CD4-positive, alpha-beta T cell treated with Interleukin-21 for 1 hour (primary cell): ENCODE results near the gene PSMA7.
"Not testable (repeated sequence)": the region's sequence is repeated elsewhere in the genome, so short reads cannot be mapped to it uniquely, and the experiment has no call there.

Experiments used
- DNase-seq: peaks from one replicate; pipeline ENCODE4 v3.0.0-alpha.2; 2020

Gene PSMA7

DNA sequence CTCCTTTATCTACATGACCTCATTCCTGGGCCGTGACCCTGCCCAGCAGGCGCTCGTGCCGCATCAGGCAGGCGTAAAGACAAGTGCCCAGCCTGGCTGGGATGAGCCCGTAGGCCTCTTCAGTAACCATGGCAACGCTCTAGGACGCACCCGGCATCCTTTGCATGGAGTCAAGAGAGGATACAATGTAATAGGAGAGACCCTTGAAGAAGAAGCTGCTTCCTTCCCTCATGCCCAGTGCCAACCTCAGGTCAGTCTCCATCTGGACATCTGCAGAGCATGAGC, 25.9 kb downstream of the PSMA7 start:
- no peak for DNase-seq

DNA sequence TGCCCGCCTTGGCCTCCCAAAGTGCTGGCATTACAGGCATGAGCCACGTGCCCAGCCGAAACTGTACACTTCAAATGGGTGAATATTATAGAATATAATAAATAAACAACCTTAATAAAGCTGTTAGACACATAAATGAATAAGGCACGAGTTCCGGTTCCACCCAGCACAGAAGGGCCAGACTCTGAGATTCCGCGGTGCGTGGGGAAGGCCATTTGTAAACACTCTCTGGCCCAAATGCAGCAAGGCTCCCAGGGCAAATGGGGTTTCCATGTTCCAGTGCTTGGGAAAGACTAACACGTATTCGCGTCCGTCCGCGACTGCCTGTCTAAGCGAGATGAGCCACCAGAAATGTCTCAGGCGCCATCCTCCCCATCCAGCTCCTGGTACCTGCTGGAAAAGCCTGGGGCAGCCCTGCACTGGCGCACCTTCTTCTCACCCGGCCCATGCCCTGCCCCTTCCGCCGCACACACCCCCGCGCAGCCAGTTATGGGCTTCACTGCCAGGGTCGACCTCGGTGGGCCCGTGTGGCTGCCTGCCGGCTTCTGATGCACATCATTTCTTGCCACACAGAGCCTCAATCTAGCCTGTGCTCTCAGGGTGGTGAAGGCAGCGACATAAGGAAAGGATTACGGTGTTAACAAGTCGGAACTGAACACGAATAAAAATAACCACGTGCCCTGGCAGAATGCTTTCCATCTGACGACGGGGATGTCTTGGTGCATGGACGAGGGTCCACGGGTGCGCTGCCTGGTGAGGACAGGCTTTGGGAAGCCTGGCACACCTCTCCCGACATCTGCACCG, 26.4 kb downstream of the PSMA7 start:
- no peak for DNase-seq

GRCh38 chr20:62115800-62116407, 27.3 kb downstream of the PSMA7 start:
- not testable (repeated sequence) for DNase-seq

GRCh38 chr20:62114894-62115293, 28.3 kb downstream of the PSMA7 start:
- DNase-seq, result no peak

- no peak for DNase-seq
Measured at GRCh38 chr20:62112368-62112767, 30.8 kb downstream of the PSMA7 start.

- no peak for DNase-seq
Measured at GRCh38 chr20:62111148-62111547, 32.0 kb downstream of the PSMA7 start.

DNA sequence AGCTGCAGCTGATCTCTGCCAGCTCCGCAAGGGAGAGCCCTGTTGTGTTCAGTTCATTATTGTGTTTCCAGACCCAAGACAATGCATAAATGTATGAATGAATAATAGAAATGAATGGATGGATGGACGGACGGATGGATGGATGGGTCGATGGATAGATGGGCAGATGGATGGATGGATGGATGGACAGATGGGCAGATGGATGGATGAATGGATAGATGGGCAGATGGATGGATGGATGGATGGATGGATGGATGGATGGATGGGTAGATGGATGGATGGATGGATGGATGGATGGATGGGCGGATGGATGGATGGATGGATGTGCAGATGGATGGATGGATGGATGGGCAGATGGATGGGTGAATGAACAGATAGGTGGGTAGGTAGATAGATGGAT, 37.6 kb downstream of the PSMA7 start:
- DNase-seq, result no peak

- no peak for DNase-seq
Measured at GRCh38 chr20:62104791-62105345, 38.3 kb downstream of the PSMA7 start.

DNA sequence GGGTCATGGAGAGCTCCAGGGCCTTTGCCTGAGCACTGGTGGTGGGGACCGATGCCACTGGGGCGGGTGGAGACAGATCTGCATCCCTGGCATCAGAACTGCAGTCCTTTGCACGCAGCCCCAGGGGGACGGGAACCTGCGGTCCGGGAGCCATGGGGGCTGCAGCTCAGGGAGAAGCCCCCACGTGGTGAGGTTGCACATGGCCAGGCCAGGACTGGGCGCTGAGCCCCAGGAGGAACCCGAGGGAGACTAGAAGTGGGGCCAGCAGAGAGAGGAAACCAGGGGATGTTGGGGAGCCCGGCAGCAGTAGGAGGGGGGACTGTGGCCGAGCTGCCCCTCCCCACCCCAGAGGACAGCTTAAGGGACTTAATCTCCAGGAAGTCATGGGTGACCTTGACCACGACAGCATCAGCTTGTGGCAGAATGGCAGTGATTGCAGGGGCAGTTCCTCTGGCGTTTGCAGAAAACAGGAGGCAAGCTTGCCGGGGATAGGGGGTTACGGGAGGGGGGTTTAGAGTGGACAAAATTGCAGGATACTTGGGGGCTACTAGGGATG, 38.9 kb downstream of the PSMA7 start:
- no peak for DNase-seq

GRCh38 chr20:62103508-62104233, 39.5 kb downstream of the PSMA7 start:
- DNase-seq, result no peak

DNA sequence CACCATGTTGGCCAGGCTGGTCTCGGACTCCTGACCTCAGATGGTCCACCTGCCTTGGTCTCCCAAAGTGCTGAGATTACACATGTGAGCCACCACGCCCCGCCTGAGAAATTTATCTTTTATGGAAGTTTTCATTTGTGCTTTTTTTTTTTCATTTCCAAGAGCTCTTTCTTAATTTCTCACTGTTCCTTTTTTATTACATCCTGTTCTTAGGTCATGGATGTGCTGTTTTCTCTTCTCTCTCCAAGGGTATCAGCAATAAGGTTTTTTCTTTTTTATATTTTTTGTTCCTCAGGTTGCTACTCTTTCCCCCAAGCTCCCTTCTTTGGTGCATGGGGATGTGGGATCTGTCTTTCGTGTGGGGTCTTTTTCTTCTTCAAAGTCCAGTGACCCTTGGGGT, 42.1 kb downstream of the PSMA7 start:
- DNase-seq, result no peak

GRCh38 chr20:62097881-62098407, 45.2 kb downstream of the PSMA7 start:
- DNase-seq, result no peak

- no peak for DNase-seq
Measured at GRCh38 chr20:62096421-62097380, 46.5 kb downstream of the PSMA7 start.

GRCh38 chr20:62089393-62089792, 53.8 kb downstream of the PSMA7 start:
- no peak for DNase-seq

DNA sequence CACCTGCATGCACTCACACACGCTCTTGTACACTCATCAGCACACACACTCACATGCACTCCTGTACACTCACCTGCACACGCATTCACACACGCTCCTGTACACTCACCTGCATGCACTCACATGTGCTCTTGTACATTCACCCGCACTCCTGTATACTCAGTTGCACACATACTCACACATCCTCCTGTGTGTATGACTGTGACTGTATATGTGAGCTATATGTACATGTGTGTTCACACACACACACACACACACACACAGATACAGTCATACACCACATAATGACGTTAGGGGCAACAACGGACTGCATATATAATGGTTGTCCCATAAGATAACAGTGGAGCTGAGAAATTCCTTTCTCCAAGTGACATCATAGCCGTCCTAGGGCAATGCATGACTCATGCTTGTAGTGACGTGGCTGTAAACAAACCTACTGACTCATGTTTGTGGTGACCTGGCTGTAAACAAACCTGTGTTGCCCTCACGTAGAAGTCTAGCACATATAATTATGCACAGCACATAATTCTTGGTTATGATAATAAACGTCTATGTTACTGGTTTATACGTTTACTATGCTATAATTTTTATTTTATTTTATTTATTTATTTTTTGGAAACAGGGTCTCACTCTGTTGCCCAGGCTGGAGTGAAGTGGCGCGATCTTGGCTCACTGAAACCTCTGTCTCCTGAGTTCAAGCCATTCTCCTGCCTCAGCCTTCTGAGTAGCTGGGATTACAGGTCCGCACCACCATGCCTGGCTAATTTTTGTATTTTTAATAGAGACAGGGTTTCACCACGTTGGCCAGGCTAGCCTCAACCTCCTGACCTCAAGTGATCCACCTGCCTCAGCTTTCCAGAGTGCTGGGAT, 54.7 kb downstream of the PSMA7 start:
- no peak for DNase-seq

DNA sequence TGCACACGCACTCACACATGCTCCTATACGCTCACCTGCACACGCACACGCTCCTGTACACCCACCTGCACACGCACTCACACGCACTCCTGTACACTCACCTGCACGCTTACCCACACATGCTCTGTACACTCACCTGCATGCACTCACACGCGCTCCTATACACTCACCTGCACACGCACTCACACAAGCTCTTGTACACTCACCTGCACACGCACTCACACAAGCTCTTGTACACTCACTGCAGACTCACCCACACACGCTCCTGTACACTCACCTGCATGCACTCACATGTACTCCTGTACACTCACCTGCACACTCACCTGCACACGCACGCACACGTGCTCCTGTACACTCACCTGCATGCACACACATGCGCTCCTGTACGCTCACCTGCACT, 55.6 kb downstream of the PSMA7 start:
- no peak for DNase-seq

- DNase-seq, result no peak
Measured at GRCh38 chr20:62087227-62087626, 56.0 kb downstream of the PSMA7 start.
